ENCODE data around the gene LCK. TPM values are rescaled to one million over a fixed set of nuclear protein-coding genes. Genes with fewer than 3 reads are reported as not detected.
"Not testable (repeated sequence)": the region's sequence is repeated elsewhere in the genome, so short reads cannot be mapped to it uniquely, and the experiment has no call there.

The LCK gene
- total RNA-seq, 1 experiment from 2014 or later = not detected

DNA sequence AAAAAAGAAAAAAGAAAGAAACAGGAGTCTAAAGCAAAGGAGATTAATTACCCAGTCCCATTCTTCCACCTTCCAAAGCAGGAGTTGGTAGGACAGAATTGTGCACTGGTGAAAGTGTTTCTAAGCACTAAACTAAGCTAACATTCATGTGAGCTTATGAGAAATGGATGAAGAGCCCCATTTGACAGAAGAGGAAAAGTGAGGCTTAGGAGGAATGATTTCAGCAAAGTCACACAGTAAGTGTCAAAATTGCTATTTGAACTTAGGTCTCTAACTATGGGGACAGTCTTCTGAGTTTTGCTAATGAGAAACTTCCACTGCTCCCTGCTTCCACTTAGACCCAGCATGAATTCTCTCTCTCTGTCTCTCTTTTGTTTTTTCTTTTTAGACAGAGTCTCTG lies 18.7 kb downstream of the LCK start:
- no peak for DNase-seq (ENCODE audit: low spot score)
- in situ Hi-C loops (cut with HindIII; ENCODE audit: low sequenced_read_pairs) = no loop called here

DNA sequence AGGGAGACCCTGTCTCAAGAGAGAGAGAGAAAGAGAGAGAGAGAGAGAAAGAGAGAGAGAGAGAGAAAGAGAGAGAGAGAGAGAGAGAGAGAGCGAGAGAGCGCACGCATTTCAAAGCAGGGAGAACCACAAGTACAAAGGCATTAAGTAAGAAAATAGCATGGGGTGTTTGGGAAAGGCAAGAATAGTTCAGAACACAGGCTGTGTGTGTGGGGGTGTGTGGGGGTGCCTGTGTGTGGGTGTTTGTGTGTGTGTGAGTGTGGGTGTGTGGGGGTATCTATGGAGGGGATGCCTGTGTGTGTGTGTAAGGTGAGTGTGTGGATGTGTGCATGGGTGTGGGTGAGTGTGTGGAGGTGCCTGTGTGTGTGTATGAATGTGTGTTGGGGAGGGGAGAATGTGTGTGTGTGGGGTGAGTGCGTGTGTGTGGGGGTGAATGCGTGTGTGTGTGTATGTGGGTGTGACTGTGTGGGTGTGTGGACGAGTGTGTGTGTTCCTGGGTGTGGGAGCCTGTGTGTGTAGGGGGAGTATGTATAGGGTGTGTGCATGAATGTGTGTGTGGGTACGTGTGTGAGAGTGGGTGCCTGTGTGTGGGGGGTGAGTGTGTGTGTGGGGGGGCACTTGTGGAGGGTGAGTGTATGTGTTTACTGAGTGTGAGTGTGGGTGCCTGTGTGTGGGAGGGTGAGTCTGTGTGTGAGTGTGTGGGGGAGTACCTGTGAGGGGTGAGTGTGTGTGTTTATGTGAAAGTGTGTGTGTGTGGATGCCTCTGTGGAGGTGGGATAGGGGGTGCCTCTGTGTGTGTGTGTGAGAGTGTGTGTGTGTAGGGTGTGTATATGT lies 21.7 kb downstream of the LCK start:
- in situ Hi-C loops (cut with HindIII; ENCODE audit: low sequenced_read_pairs) = no loop called here
- no peak for DNase-seq (ENCODE audit: low spot score)

DNA sequence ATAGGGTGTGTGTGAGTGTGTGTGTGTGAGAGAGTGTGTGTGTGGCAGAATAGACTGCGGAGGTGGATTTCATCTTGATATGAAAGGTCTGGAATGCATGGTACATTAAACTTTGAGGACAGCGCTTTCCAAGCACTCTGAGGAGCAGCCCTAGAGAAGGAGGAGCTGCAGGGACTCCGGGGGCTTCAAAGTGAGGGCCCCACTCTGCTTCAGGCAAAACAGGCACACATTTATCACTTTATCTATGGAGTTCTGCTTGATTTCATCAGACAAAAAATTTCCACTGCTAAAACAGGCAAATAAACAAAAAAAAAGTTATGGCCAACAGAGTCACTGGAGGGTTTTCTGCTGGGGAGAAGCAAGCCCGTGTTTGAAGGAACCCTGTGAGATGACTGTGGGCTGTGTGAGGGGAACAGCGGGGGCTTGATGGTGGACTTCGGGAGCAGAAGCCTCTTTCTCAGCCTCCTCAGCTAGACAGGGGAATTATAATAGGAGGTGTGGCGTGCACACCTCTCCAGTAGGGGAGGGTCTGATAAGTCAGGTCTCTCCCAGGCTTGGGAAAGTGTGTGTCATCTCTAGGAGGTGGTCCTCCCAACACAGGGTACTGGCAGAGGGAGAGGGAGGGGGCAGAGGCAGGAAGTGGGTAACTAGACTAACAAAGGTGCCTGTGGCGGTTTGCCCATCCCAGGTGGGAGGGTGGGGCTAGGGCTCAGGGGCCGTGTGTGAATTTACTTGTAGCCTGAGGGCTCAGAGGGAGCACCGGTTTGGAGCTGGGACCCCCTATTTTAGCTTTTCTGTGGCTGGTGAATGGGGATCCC lies 22.5 kb downstream of the LCK start:
- in situ Hi-C loops (cut with HindIII; ENCODE audit: low sequenced_read_pairs) = no loop called here
- DNase-seq (ENCODE audit: low spot score) = no peak

DNA sequence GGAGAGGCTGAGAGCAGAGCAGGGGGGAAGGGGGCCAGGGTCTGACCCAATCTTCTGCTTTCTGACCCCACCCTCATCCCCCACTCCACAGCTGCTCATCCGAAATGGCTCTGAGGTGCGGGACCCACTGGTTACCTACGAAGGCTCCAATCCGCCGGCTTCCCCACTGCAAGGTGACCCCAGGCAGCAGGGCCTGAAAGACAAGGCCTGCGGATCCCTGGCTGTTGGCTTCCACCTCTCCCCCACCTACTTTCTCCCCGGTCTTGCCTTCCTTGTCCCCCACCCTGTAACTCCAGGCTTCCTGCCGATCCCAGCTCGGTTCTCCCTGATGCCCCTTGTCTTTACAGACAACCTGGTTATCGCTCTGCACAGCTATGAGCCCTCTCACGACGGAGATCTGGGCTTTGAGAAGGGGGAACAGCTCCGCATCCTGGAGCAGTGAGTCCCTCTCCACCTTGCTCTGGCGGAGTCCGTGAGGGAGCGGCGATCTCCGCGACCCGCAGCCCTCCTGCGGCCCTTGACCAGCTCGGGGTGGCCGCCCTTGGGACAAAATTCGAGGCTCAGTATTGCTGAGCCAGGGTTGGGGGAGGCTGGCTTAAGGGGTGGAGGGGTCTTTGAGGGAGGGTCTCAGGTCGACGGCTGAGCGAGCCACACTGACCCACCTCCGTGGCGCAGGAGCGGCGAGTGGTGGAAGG lies 23.7 kb downstream of the LCK start:
- in situ Hi-C loops (cut with HindIII; ENCODE audit: low sequenced_read_pairs) = no loop called here

DNA sequence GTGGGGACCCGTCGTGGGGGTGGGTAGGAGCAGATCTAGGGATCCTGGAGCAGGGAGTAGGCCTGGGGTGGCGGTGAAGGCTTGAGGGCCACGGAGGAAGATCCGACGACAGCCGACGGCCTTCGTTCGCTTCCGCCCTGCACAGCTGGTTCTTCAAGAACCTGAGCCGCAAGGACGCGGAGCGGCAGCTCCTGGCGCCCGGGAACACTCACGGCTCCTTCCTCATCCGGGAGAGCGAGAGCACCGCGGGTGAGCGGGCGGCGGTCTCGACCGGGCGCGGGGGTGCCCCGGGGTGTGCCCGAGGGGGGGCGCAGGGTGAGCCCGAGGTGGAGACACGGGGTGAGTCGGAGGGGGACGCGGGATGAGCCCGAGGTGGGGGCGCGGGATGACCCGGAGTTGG lies 24.4 kb downstream of the LCK start:
- in situ Hi-C loops (cut with HindIII; ENCODE audit: low sequenced_read_pairs) = no loop called here
- DNase-seq (ENCODE audit: low spot score) = no peak

More for the DNA sequence above, 23.7 kb downstream of the LCK start:
- no peak for DNase-seq (ENCODE audit: low spot score)

DNA sequence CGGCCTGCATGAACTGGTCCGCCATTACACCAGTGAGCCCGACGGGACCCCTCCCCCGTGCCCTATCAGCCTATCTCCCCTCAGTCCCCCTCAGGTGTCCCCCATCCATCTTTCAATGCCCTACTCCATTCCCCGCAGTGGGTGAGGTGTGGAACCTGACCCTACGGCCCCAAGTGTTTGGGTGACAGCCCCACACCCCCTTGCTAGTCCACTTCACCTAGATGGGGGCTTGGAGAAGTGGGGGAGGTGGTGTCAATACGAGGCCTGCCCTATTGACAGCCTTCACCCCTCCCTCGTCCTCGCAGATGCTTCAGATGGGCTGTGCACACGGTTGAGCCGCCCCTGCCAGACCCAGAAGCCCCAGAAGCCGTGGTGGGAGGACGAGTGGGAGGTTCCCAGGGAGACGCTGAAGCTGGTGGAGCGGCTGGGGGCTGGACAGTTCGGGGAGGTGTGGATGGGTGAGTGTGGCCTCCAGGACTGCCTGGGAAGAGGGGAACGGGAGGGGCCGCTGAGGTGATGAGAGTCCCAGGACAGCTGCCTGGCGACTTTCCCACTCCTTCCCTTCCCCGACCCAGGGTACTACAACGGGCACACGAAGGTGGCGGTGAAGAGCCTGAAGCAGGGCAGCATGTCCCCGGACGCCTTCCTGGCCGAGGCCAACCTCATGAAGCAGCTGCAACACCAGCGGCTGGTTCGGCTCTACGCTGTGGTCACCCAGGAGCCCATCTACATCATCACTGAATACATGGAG lies 25.1 kb downstream of the LCK start:
- in situ Hi-C loops (cut with HindIII; ENCODE audit: low sequenced_read_pairs) = no loop called here
- no peak for DNase-seq (ENCODE audit: low spot score)

DNA sequence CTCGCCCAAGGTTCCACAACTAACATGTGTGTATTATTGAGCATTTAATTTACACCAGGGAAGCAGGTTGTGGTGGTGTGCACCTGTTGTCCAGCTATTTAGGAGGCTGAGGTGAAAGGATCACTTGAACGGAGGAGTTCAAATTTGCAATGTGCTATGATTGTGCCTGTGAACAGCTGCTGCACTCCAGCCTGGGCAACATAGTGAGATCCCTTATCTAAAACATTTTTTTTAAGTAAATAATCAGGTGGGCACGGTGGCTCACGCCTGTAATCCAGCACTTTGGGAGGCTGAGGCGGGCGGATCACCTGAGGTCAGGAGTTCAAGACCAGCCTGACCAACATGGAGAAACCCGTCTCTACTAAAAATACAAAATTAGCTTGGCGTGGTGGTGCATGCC lies 33.7 kb downstream of the LCK start:
- DNase-seq (ENCODE audit: low spot score); in situ Hi-C loops (cut with HindIII; ENCODE audit: low sequenced_read_pairs): not testable (repeated sequence)

DNA sequence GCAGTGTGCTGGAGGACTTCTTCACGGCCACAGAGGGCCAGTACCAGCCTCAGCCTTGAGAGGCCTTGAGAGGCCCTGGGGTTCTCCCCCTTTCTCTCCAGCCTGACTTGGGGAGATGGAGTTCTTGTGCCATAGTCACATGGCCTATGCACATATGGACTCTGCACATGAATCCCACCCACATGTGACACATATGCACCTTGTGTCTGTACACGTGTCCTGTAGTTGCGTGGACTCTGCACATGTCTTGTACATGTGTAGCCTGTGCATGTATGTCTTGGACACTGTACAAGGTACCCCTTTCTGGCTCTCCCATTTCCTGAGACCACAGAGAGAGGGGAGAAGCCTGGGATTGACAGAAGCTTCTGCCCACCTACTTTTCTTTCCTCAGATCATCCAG lies 34.6 kb downstream of the LCK start:
- no peak for DNase-seq (ENCODE audit: low spot score)
- in situ Hi-C loops (cut with HindIII; ENCODE audit: low sequenced_read_pairs) = no loop called here

DNA sequence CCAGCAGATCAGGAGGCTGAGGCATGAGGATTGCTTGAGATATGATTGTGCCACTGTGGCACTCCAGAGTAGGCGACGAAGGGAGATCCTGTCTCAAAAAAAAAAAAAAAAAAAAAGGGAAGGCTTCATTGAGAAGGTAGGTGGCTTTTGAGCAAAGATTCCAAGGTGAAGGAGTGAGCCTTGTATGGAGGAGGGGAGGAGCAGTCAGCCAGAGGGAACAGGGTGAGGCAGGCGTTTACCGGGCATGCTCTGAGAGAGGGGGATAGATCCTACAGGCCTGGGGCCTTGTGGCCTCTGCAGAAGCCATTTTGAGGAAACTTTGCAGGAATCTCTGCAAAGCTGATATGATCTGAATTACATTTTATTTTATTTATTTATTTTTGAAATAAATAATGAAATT lies 35.7 kb downstream of the LCK start:
- in situ Hi-C loops (cut with HindIII; ENCODE audit: low sequenced_read_pairs) = no loop called here
- DNase-seq (ENCODE audit: low spot score) = no peak

DNA sequence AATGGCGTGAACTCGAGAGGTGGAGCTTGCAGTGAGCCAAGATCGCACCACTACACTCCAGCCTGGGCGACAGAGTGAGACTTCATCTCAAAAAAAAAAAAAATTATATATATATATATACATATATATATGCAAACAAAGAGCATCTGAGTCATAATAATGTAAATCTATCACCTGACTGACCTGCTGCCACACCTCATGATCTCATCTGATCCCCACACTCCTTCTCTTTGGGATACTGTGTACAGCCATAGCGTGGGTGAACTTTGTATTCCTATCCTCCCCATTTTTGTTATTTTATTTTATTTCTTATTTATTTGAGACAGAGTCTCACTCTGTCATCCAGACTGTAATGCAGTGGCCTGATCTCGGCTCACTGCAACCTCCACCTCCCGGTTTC lies 38.2 kb downstream of the LCK start:
- in situ Hi-C loops (cut with HindIII; ENCODE audit: low sequenced_read_pairs) = no loop called here

DNA sequence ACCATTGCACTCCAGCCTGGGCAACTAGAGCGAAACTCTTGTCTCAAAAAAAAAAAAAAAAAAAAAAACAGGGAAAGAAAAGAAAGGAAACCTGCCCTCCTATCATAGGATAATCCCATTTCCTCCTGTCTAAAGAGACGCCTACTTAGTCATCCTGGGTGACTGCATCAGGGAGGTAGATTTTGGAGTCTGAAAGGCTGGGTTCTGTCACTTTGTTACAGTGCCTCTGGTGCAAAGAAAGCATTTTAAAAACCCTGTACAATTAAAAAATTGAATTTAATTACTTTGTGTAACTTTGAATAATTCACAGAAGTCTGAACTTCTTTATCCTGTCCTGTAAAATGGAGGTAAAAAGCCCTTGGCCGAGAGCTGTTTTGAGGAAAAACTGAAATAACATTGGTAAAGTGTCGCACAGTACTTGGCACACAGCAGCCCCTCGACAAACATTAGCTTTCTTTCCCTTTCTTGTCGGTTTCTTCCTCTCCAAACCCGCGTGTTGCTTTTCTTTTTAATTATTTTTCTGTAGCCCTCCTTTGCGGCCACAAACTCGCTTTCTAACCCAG lies 40.2 kb downstream of the LCK start:
- in situ Hi-C loops (cut with HindIII; ENCODE audit: low sequenced_read_pairs) = no loop called here
- no peak for DNase-seq (ENCODE audit: low spot score)

More for the DNA sequence above, 38.2 kb downstream of the LCK start:
- no peak for DNase-seq (ENCODE audit: low spot score)

DNA sequence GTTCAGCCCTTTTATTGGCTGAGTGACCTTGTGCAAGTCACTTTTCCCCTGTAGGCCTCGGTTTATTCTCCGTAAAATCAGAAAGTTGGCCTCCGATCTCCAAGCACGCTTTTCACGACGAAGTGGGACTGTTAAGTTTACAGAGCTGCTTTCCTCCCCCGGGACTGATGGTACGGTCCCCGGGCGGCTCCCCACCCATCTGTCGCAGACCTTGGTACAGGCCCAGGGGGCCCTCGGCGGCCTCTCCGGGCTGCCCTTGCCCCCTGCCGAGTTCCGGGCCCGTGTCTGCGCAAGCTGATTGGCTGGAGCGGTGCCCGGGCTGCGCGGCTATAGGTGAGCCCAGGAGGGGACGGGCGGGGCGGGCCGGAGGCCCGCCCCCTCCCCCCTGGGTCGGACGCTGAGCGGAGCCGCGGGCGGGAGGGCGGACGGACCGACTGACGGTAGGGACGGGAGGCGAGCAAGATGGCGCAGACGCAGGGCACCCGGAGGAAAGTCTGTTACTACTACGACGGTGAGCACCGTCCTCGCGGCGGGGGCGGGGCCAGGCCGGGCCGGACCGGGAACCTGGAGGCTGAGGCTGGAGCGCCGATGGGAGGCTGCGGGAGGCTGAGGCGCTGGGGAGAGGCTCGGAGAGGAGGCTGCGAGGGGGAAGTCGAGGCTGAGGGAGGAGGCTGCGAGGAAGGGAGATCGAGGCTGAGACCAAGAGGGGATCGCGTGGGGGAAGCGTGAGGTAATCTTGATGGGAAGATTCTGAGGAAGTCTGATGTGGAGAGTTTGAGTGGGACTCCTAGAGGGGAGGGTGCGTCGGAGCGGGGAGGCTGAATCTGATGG lies 40.9 kb downstream of the LCK start, which contains the start of gene HDAC1:
HDAC1 (plus strand) TSS at position 376 of the 831 bp plus-strand sequence; CDS start at position 463, 87 bp downstream.
- DNase-seq (ENCODE audit: low spot score) = peak; percentile 54
- in situ Hi-C loops (cut with HindIII; ENCODE audit: low sequenced_read_pairs) = no loop called here

DNA sequence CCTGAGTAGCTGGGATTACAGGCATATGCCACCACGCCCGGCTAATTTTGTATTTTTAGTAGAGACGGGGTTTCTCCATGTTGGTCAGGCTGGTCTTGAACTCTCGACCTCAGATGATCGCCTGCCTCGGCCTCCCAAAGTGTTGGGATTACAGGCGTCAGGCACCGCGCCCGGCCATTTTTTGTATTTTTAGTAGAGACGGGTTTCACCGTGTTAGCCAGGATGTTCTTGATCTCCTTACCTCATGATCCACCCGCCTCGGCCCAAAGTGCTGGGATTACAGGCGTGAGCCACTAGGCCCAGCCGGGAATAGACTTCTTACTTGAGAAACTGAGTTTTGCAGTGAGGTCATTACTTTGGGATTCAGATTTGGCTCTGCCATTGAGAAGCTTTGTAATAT lies 47.1 kb downstream of the LCK start:
- DNase-seq (ENCODE audit: low spot score); in situ Hi-C loops (cut with HindIII; ENCODE audit: low sequenced_read_pairs): not testable (repeated sequence)

DNA sequence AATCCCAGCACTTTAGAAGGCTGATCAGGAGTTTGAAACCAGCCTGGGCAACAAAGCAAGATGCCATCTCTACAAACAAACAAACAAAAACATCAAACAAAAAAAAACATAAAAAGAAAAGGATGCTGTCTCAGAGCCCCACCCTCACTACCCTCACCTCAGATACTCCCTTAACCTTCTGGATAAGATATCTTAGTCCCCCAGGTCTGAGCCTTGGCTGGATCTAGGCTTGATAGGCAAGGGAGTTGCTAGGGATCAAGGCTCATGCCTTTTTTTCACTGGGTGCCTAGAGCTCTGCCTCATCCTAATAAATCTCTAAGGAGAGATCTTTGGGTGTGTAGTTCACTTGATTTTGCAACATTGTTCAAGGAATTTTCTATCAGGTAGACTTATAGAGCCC lies 48.3 kb downstream of the LCK start:
- in situ Hi-C loops (cut with HindIII; ENCODE audit: low sequenced_read_pairs) = no loop called here
- DNase-seq (ENCODE audit: low spot score) = no peak

DNA sequence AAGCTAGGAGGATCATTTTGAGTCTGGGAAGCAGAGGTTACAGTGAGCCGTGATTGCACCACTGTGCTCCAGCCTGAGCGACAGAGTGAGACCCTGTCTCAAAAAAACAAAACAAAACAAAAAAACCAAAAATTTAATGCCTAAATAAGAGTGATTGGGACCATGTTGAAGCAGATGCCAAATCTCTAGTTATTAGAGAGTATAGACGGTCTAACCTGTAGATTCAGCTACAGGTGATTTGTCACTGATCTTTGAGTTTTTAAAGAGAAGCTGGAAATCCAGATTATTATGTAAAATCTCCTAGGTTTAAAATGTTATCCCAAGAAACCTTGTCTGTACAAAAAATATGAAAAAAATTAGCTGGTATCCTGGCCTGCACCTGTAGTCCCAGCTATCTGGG lies 52.3 kb downstream of the LCK start:
- no peak for DNase-seq (ENCODE audit: low spot score)
- in situ Hi-C loops (cut with HindIII; ENCODE audit: low sequenced_read_pairs) = no loop called here

DNA sequence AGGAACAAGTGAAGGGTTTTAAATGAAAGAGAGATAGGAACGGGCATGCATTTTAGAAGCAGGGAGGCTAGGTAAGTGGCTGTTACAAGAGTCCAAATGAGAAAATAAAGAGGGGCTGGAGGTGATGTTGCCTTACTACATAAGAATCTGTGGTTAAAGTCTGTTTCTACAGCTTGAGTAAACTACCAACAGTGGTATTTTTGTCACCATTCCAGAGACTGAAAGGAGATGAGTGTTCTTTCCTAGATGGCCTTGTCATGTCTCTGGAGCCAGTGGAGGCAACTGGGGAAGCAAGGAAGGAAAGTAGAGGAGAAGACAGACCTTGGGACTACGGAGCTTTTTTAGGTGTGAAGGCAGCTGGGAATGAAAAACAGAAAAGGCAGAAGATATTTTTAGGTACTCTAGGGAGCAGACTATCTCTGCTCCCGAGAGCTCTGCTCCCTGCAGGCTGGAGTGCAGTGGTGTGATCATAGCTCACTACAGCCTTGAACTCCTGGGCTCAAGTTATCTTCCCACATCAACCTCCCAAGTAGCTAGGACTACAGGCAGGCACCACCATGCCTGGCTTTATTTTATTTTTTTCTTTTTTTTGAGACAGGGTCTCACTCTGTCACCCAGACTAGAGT lies 53.0 kb downstream of the LCK start:
- no peak for DNase-seq (ENCODE audit: low spot score)
- in situ Hi-C loops (cut with HindIII; ENCODE audit: low sequenced_read_pairs) = no loop called here

DNA sequence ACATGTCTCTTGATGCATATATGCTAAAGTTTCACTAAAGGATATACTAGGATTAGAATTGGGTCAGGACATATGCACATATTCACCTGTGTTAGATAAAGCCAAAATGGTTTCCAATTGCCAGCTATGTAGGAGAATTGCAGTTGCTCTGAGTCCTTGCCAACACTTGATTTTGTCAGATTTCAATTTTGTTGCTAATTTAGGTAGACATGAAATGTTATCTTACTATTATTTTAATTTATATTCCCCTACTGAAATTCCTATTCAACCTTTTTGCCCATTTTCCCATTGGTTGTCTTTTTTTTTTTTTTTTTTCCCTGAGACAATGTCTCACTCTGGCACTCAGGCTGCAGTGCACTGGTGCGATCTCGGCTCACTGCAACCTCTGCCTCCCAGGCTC lies 54.2 kb downstream of the LCK start:
- no peak for DNase-seq (ENCODE audit: low spot score)
- in situ Hi-C loops (cut with HindIII; ENCODE audit: low sequenced_read_pairs) = no loop called here

DNA sequence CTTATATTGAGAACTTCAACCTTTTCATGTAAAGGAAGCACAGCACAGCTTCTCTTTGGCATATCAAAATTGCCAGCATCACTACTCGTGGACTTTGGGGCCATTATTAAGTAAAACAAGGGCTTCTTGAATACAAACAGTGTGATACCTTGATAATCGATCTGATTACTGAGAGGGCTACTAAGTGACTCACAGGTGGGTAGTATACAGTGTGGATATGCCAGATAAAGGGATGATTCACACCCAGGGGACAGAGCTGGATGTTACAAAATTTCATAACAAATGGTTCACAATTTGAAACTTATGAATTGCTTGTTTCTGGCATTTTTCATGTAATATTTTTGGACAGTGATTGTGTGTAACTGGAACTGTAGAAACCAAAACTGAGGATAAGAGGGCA lies 56.3 kb downstream of the LCK start:
- in situ Hi-C loops (cut with HindIII; ENCODE audit: low sequenced_read_pairs) = no loop called here
- DNase-seq (ENCODE audit: low spot score) = no peak
